Right lobe of liver (tissue), 4 donors: ENCODE results near the gene MT1H.

Source experiments
- POLR2A ChIP-seq: fragments of 450-650 bp; IDR thresholded peaks from one replicate; pipeline ENCODE4 v1.6.1; 2017; ENCODE audit warnings: antibody characterized with exemption, mild to moderate bottlenecking
- TF ChIP-seq, protein P1 (sequence below), 4 donors: fragments of 200-600 bp in 3 of 4; fragments of 450-650 bp in 1 of 4; IDR thresholded peaks; one replicate each; pipeline versions ENCODE4 v1.5.1 to v1.8.0; 2016 to 2022; ENCODE audit warnings: antibody characterized with exemption in 4 of 4, mild to moderate bottlenecking in 2 of 4
- donor health status: DM: no; HTN: no; CAD: no.
- donor health status: DM: no; HTN: no; CAD: no.
- donor health status: DM: no; HTN: yes; CAD: no.

GRCh38 chr16:56669005-56669839 is at the start of gene MT1H:
- TF ChIP-seq, protein P1, sequence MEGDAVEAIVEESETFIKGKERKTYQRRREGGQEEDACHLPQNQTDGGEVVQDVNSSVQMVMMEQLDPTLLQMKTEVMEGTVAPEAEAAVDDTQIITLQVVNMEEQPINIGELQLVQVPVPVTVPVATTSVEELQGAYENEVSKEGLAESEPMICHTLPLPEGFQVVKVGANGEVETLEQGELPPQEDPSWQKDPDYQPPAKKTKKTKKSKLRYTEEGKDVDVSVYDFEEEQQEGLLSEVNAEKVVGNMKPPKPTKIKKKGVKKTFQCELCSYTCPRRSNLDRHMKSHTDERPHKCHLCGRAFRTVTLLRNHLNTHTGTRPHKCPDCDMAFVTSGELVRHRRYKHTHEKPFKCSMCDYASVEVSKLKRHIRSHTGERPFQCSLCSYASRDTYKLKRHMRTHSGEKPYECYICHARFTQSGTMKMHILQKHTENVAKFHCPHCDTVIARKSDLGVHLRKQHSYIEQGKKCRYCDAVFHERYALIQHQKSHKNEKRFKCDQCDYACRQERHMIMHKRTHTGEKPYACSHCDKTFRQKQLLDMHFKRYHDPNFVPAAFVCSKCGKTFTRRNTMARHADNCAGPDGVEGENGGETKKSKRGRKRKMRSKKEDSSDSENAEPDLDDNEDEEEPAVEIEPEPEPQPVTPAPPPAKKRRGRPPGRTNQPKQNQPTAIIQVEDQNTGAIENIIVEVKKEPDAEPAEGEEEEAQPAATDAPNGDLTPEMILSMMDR (IDR thresholded peaks at IDR 0.05): no peak
- TF ChIP-seq POLR2A: no peak
